T-helper 1 cell treated with Interleukin-12 subunit alpha and Interleukin-12 subunit beta and Interleukin-4 antibody, amounts not matched to agents 30 ng/mL and 1 ng/mL, for 36 hours (primary cell): ENCODE results near the gene ZNF668. TPM values are rescaled to one million over a fixed set of nuclear protein-coding genes. Genes with fewer than 3 reads are reported as not detected.

ENCODE experiments used
- intact Hi-C: fragments of 100-400 bp; cut with micrococcal nuclease; formaldehyde crosslinking; loops from one replicate; pipeline ENCODE4 v1.15.1; 2024
- total RNA-seq: library from RNA; stranded (reverse); gene quantifications from 2 replicates; pipeline ENCODE4 v1.2.3, GENCODE V29; 2022

Gene ZNF668
- 14.5 and 15.5 TPM in 2 replicates for total RNA-seq

DNA sequence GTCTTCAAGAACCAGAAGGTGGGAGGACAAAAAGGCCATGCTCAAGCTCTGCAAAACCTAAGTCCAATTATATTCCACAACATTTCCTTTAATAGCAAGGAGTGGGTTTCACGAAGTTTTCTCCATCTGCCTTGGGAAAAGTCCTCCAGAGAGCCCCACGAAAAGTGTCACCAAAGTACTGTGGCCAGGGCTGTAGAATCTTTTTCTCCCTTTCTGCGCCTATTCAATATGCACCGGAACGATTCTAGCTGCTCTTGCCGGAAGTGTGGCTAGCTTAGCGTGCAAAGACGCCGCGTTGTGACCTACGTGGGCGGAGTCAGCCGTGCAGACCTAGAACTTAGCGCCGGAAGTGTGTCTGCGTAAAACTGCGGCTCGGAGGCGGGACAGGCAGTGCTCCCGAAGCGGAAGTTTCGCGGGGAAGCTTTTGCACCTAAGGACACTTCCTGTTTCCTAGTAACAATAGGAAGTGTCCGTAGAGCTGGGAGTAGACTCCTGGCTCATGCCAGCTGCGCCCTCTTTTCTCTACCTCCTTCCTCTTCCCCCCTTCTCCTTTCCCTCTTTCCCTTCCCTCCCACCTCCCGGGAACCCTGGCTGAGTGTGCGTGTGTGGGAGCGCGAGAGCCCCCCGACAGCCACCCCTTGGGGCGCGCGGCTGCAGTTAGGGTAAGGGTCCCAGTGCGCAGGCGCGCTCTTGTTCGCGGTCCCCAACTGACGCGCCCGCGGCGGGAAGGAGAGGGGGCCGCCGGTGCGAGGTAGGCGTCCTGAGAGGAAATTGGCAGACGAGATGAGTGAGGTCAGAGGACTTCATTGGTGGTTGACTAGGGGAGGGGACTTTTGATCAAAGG lies at the start of gene ZNF668, which contains the start of gene ZNF646:
TSS of gene ZNF668 (minus strand) at position 271 of the 844 bp plus-strand sequence. CDS start 9,781 bp downstream, outside the sequence.
TSS of gene ZNF646 (plus strand) at position 453 of the 844 bp plus-strand sequence. CDS start 1,903 bp downstream, outside the sequence.
- intact Hi-C loops = loop anchor here (1.0 to 5.0 kb wide), 19 partner anchors 20 to 798 kb away; partner anchors contain the start of genes ARMC5, CFAP119, FBRS and FUS

DNA sequence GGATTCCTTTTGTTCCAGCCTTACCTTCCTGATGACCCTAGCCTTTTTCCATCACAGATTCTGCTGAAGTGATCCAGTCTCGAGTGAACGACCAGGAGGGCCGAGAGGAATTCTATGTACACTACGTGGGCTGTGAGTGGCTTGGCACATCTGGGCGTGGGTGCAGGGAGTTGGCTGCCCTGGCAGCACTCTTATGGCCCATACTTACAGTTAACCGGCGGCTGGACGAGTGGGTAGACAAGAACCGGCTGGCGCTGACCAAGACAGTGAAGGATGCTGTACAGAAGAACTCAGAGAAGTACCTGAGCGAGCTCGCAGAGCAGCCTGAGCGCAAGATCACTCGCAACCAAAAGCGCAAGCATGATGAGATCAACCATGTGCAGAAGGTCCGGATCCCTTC lies 46.1 kb upstream of the ZNF668 start:
- intact Hi-C loops = no loop called here

DNA sequence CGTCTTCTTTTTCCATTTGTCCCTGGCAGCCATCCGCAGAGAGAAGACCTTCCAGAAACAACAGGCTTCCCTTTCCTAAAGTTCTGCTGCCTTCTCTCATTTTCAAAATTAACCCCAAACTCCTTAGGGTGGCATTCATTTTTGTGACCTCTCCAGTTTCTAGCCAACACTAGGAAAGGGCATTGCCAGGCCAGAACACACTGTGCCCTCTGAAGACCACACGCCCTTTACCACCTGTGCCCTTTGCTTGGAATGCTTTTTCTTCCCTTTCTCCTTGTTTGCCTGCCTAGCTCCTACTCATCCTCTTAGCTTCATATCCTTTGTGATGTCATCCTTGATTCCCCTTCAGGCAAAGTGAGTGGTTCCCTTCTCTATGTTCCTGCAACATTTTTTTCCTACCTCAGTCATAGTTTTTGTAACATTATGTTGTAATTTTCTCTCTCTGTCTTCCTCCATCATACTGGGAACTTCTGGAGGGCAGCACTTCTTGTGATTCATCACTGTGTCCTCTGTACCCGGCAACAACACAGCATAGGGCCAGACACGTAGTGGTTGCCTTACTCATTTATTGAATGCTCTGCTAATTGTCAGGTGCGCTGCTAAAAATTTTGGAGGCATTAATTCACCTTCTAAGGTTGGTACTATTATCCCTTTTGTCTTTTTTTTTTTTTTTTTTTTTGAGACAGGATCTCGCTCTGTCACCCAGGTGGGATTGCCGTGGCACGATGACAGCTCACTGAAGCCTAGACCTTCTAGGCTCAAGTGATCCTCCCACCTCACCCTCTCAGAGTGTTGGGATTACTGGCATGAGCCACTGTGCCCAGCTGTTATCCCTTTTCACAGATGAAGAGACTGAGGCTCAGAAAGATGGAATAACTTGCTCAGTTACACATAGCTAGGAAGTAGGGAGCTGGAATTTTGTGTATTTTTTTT lies 44.4 kb upstream of the ZNF668 start:
- intact Hi-C loops = loop anchor here (1.0 to 10.0 kb wide), 3 partner anchors 121 to 756 kb away; partner anchors contain the start of gene ZNF267

DNA sequence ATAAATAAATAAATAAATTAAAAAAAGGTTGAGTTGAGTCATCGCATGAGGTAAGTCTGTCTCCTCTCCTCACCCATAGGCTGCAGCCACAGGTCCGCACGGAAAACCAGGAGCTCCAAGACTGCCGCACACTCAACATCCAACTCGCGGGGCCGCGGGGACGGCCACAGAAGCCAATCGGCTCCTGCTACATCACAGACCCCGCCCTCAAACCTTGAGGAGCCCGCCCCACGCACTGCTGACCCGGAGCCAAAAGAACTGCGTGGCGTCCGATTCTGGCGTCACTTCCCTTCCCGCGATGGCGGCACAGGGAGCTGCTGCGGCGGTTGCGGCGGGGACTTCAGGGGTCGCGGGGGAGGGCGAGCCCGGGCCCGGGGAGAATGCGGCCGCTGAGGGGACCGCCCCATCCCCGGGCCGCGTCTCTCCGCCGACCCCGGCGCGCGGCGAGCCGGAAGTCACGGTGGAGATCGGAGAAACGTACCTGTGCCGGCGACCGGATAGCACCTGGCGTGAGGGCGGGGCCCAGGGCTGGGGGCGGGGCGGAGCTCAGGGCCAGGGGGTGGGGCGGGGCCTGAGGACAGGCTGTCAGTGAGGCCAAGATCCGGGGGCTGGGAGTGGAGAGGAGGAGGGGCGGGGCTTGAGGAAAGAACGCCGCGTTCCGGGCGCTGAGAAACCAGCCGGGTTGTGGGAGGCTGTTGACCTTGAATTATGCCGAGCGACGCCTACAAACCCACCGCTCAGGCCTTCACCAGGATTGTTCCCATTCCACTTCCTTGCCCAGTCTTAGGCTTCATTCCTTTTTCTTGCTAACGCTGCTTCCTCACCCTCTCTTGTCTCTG lies 43.6 kb upstream of the ZNF668 start, which contains the start of gene KAT8:
TSS of gene KAT8 (plus strand) at position 281 of the 839 bp plus-strand sequence. CDS start at position 299, 18 bp downstream.
- intact Hi-C loops = loop anchor here (1.0 to 10.0 kb wide), 12 partner anchors 23 to 757 kb away; partner anchors contain the start of genes SETD1A, STX4, VKORC1 and ZNF267

DNA sequence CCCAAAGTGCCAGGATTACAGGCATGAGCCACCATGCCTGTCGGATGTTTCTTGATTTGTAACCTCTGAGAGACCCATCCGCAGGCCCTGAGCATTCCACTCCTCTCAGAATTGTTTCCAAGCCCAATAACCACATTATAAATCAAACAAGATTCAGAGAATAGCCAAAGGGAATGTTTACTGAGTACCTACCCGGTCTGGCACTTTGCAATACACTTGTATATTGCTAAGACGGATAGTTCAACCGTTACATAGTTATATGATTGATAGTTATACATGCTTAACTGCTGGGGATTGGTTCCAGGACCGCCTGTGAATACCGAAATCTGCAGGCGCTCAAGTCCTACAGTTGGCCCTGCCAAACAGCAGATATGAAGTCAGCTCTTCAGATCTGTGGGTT lies 40.4 kb upstream of the ZNF668 start:
- intact Hi-C loops = loop anchor here (10.0 kb wide), 1 partner anchor 760 kb away; the partner anchor contains the start of gene ZNF267

DNA sequence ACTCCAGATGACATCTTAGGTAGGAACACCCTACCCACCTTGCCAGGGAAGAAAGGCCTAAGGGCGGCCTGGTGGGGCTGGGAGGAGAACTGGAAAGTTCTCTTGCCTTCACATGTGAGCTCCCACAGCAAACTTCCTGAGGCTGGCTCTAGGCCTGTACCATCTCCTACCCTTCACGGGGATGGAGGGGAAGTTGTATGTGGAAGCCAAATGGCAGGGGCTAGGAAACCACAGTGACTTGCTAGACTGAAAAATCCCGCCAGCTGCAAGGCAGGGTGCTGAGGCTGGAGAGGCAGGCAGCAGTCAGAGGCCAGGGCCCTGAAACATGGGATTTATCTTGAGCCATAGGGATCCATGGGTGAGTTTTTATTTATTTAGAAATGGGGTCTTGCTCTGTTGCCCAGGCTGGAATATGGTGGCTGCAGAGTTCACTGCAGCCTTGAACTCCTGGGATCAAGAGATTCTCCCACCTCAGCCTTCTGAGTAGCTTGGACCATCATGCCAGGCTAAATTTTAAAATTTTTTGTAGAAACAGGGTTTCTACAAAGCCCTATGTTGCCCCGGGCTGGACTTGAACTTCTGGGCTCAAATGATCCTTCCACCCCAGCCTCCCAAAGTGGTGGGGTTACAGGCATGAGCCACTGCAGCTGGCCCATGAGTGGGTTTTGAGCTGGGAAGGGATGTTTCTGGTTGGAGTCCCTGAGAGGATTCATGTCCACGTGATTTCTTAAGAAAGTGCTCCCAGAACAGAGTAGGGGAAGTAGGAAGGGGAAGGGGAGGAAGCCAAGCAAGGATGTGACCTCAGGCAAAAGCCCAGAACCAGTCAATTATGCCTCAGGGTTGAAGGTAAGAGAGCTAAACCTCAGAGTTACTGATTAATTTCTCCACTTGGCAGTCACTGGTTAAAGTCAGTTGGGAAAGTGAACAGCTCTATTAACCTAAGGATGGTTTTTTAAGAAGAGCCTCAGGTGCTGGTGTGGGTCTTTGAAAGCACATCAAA lies 39.4 kb upstream of the ZNF668 start:
- intact Hi-C loops = loop anchor here (10.0 kb wide), 1 partner anchor 761 kb away; the partner anchor contains the start of gene ZNF267

DNA sequence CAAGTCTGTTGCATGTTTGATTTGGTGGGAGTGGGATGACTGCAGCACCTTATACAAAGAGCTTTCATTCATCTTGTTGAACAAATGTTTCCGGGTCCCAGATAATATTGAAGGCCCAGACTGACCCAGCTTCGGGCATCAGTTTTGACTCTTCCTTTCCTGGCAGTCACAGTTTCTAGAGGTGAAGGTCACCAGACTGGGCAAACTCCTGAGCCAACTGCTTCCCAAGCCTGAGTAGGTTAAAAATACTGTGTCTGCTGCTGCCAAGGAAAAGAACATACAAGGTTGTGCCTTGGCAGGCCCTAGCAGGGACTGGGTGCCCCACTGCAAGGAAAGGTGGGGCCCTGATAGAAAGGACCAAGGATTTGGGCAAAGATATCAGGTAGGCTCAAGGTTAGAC lies 38.7 kb upstream of the ZNF668 start:
- intact Hi-C loops = loop anchor here (10.0 kb wide), 1 partner anchor 762 kb away; the partner anchor contains the start of gene ZNF267

DNA sequence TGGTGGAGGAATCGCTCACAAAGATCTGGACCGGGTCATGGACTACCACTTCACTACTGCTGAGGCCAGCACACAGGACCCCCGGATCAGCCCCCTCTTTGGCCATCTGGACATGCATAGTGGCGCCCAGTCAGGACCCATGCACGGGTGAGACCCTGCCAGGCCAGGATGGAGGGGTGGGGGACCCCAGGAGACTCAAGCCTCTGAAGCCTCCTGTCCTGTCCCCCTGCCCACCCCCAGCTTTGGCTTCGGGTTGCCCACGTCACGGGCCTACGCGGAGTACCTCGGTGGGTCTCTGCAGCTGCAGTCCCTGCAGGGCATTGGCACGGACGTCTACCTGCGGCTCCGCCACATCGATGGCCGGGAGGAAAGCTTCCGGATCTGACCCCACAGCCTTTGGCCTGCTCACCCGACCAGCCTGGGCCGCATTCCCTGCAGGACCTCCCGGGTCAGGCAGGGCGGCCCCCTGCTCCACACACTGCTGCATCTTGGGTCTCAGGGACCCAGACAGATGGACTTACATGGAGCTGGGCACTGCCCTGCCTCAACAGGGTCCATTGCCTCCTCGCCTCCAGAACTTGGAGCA lies 37.9 kb upstream of the ZNF668 start:
- intact Hi-C loops = loop anchor here (10.0 kb wide), 1 partner anchor 763 kb away; the partner anchor contains the start of gene ZNF267

DNA sequence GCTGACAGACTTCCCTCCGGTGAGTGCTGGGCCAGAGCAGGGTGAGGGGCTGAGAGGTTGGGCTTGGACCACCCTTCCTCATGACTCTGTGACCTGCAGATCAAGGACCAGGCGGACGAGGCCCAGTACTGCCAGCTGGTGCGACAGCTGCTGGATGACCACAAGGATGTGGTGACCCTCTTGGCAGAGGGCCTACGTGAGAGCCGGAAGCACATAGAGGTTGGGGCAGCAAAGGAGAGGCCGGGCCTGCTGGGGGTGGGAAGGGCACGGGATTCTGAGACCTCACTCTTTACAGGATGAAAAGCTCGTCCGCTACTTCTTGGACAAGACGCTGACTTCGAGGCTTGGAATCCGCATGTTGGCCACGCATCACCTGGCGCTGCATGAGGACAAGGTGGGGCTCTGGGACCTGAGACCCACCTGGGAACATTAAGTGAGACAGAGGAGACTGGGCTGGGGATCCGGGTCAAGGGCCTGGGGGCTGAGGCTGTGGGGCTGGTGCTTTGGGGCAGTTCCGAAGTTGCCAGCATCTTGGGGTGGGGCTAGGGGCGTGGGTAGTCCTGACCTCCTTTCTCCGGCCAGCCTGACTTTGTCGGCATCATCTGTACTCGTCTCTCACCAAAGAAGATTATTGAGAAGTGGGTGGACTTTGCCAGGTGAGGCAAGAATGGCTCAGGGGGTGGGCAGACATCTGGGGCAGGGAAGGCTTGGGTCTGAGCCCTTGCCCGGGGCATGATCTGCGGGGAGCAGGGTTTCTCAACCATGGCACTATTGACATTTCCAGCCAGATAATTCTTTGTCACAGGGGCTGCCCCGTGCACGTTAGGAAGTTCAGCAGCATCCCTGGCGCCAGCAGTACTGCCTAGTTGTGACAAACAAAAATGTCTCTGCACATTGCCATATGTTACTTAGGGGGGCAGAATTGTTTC lies 36.3 kb upstream of the ZNF668 start:
- intact Hi-C loops = loop anchor here (10.0 kb wide), 1 partner anchor 764 kb away; the partner anchor contains the start of gene ZNF267

DNA sequence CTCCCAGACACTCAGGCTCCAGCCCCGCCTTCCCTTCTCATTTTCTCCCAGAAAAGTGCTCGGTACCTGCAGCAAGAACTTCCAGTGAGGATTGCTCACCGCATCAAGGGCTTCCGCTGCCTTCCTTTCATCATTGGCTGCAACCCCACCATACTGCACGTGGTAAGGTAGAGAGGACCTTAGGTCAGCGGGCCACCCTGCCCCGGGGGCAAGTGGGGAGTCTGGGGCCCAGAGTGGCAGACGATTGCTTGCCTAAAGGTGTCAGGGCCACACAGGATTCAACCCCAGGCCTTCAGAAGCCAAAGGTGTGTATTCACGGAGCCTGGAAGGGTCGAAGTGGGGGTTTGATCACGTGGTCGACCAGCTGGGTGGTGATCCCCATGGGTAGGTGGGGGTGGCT lies 35.6 kb upstream of the ZNF668 start:
- intact Hi-C loops = loop anchor here (2.0 to 10.0 kb wide), 5 partner anchors 15 to 765 kb away; partner anchors contain the start of genes ARMC5, SETD1A, VKORC1 and ZNF267

DNA sequence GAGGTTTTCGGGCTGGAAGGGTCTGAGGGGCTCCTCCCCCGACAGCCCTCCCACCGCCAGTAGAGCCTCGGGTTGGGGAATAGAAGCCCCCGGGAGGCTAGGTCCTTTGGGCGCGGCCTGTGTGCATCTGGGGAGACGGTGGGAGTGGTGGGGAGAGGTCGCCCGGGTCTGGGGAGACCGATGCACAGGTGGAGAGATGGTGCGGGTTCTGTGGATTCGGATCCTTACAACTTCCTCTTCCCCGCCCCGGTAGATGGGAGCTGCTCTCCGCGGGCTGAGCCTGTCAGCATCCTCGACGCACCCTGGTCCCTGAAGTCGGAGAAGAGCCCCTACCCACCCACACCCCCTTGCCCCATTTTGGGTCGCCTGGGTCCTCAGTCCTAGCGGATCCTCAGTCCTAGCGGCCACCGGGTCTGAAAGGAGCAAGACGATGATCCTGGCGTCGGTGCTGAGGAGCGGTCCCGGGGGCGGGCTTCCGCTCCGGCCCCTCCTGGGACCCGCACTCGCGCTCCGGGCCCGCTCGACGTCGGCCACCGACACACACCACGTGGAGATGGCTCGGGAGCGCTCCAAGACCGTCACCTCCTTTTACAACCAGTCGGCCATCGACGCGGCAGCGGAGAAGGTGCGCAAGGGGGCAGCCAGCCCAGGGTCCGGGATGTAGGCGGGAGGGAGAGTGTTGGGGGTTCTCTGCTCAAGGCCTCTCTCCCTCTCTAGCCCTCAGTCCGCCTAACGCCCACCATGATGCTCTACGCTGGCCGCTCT lies 34.9 kb upstream of the ZNF668 start:
- intact Hi-C loops = loop anchor here (2.0 kb wide), 4 partner anchors 14 to 350 kb away; partner anchors contain the start of genes ARMC5, SETD1A and VKORC1

DNA sequence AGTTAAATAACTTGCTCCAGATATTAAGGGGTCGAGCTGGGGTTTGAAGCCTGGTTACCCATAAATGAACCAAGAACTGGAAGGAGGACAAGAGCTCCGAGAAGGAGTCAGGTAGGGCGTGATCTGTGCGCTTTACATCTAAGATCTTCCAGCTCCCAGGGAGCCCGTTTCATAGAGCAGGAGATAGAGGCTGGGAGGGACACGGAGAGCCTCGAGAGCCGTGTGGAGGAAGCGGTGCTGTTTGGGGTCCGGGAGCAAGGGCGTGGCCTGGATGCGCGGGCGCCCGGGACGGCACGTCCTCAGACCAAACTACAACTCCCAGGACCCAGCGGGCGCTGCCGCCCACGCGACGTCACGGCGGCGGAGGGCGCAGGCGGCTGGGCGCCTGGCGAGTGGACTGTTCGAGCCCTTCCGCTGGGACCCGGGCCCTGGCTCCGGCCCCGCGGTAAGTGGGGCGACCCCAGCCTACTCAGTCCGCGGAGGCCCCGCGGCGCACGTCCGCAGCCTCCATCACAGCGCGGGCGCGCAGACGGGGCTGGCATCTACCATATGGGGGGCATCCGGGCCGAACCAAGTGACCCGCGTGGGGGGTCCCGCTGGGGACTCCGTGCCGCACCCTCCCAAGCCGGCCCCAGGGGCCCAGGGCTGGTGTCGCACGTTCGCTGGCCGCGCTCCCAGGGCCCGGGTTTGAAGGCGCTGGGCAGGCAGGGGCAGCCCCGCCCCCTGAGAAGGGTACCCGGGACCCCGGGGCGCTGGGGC lies 34.2 kb upstream of the ZNF668 start, which contains the start of gene BCKDK:
TSS of gene BCKDK (plus strand) at position 352 of the 759 bp plus-strand sequence. CDS start 838 bp downstream, outside the sequence.
- intact Hi-C loops = loop anchor here (2.0 kb wide), 4 partner anchors 13 to 351 kb away; partner anchors contain the start of genes ARMC5, SETD1A and VKORC1

DNA sequence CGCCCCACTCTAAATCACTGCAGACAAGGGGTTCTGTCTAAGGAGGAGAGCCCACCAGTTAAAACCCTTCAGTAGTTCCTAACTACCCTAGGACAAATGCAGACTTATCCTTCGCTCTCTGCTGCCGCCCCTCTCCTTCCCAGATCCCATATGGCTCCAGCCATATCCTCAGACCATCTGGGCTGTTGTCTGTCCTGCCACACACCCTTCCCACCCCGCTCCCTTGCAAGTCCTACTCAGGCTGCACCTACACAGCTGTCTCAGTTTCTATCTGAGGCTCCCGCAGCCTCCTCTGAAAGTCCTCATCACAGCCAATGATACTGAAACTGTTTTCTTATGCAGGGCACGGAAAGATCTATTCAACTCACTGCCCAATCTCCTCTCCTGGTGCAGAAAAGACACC lies 33.4 kb upstream of the ZNF668 start:
- intact Hi-C loops = no loop called here

DNA sequence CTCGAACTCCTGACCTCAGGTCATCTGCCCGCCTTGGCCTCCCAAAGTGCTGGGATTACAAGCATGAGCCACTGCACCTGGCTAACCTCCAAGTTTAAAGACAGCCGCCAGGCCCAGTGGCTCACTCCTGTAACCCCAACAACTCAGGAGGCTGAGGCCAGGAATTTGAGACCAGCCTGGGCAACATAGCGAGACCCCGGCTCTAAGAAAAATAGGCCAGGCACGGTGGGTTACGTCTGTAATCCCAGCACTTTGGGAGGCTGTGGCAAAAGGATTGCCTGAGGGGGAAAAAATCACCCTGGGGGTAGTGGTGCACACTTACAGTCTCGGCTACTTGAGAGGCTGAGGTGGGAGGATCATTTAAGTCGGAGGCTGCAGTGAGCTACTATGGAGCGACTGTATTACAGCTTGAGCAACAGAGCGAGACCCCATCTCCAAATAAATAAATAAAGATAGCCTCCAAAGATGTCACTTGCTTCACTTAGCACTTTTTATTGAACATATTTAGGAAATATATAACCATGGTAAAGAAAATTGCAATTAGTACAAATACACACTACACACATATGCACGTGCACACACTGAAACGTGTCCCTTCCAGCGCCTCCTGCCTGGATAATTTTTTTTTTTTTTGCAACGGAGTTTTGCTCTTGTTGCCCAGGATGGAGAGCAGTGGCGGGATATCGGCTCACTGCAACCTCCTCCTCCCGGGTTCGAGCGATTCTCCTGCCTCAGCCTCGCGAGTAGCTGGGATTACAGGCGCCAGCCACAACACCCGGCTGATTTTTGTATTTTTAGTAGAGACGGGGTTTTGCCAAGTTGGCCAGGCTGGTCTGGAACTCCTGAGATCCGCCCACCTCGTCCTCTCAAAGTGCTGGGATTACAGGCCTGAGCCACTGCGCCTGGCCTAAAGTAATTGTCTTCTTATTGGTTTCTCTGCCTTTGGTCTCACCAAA lies 32.7 kb upstream of the ZNF668 start:
- intact Hi-C loops = no loop called here
